Pancreas (tissue), 10 donors: ENCODE results near the gene MBTD1. TPM values are rescaled to one million over a fixed set of nuclear protein-coding genes. Genes with fewer than 3 reads are reported as not detected.
"Not testable (repeated sequence)": the region's sequence is repeated elsewhere in the genome, so short reads cannot be mapped to it uniquely, and the experiment has no call there.

Experiments used
- ATAC-seq, 4 donors: fragments of 200-7000 bp; cut with Tn5 transposase; one replicate each; pipeline versions ENCODE4 v1.8.0 to v1.9.1; 2020; ENCODE audit warnings: mild to moderate bottlenecking in 4 of 4, moderate library complexity in 4 of 4
- DNase-seq, 6 donors: peaks; one replicate each; pipeline ENCODE4 v3.0.0-alpha.2; 2020
- FAIRE-seq: peaks from 2 replicates; lab custom pipeline; 2012; peaks lifted over from hg19 to GRCh38; lab: Jason Lieb, UNC
- H3K27ac ChIP-seq, 4 donors: fragments of 200-600 bp; sonication (generic); 1 replicate in 3 of 4; 2 replicates in 1 of 4; pipeline versions ENCODE4 v1.5.0 to v1.8.0; 2020
- H3K27me3 ChIP-seq, 4 donors: fragments of 200-600 bp; one replicate each; pipeline ENCODE4 v1.8.0; 2021
- H3K36me3 ChIP-seq, 3 donors: fragments of 200-600 bp; sonication (generic) in 1 of 3; one replicate each; pipeline versions ENCODE4 v1.5.0 to v1.8.0; 2020 to 2021
- H3K4me1 ChIP-seq, 3 donors: fragments of 200-600 bp; one replicate each; pipeline ENCODE4 v1.8.0; 2021
- H3K4me3 ChIP-seq, 4 donors: fragments of 200-600 bp; sonication (generic) in 2 of 4; one replicate each; pipeline versions ENCODE4 v1.5.0 to v1.8.0; 2020 to 2021
- H3K9me3 ChIP-seq, 4 donors: fragments of 200-600 bp; one replicate each; pipeline ENCODE4 v1.8.0; 2021
- CTCF ChIP-seq, 4 donors: fragments of 200-600 bp; sonication (generic) in 3 of 4; IDR thresholded peaks; one replicate each; pipeline versions ENCODE4 v1.5.0 to v1.8.0; 2021; ENCODE audit warnings: antibody characterized with exemption in 4 of 4
- WGBS, 2 donors: extraction: QIAGEN DNeasy Blood & Tissue Kit; methylation state at CpG; one replicate each; pipeline ENCODE4 v1.1.7; 2013; 5-methylcytosine and 5-hydroxymethylcytosine counted together
- intact Hi-C, 3 donors: fragments of 100-400 bp; cut with DNase I; formaldehyde crosslinking; loops; one replicate each; pipeline versions ENCODE4 v1.11.1 to v1.14.2; 2022
- polyA plus RNA-seq, 2 donors: library from polyadenylated mRNA; stranded (reverse); fragments of 200-250 nt; gene quantifications; one replicate each; pipeline ENCODE4 v1.2.3, GENCODE V29; 2013
- total RNA-seq, 6 donors: library from RNA; stranded (reverse); fragmentation: NEBNext Ultra II Directional in 4 of 6; extraction: Animal tissue kit (Norgen Biotek cat#: 25700) in 4 of 6; gene quantifications; one replicate each; pipeline versions ENCODE4 v1.2.1 to v1.2.4, GENCODE V29; 2021 to 2023
- donor health status: healthy with polysubstance abuse.
- donor health status: DM: no; HTN: no; CAD: no; lungs with moderate emphysema.
- donor health status: DM: no; HTN: no; CAD: no.
- donor health status: control.
- donor health status: control.
- donor health status: Bipolar disorder and iron deficiency.
- donor health status: DM: yes; HTN: yes; CAD: no.
- donor health status: DM: no; HTN: no; CAD: no.
- donor health status: DM: no; HTN: no; CAD: no.
- donor health status: DM: yes; HTN: yes; CAD: no.

Gene MBTD1
- total and polyA plus RNA-seq, 8 donors = 5.6 to 12.6 (median 7.8) TPM

DNA sequence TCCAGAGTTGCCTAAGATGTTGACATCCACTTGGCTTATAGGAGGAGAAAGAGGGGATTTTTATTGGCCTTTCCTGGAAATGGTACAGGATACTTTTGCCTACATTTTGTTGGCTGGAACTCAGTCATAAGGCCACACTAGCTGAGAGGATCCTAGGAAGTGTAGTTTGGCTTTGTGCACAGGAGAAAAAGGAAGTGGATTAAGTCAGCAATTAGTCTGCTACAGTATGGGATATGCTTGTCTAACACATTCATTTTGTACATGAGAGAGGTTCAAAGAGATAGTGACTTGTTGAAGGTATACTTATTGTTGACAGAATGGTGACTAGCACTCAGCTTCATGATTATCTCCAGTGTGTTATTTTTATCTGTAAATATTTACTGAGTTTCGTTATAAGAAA, 10.8 kb upstream of the MBTD1 start:
- H3K4me1 ChIP-seq = peaks cover 0 to 6% (median 0%) of the 10 kb centered on the region in 3 donors
- no peak overlapping the region for H3K4me3 ChIP-seq
- no peak for FAIRE-seq
- no peak for DNase-seq
- H3K27ac ChIP-seq = no peak overlapping the region
- no peaks in the 10 kb centered on the region for H3K27me3 ChIP-seq
- no peaks in the 10 kb centered on the region for H3K9me3 ChIP-seq
- no peak for TF ChIP-seq CTCF (IDR thresholded peaks at IDR 0.05)
- H3K36me3 ChIP-seq = peaks cover 0 to 16% (median 11%) of the 10 kb centered on the region in 3 donors
- intact Hi-C loops = no loop called here
- 29% methylated on average over 1 of the region's 1 CpG for WGBS, 2 donors
- no peak for ATAC-seq

DNA sequence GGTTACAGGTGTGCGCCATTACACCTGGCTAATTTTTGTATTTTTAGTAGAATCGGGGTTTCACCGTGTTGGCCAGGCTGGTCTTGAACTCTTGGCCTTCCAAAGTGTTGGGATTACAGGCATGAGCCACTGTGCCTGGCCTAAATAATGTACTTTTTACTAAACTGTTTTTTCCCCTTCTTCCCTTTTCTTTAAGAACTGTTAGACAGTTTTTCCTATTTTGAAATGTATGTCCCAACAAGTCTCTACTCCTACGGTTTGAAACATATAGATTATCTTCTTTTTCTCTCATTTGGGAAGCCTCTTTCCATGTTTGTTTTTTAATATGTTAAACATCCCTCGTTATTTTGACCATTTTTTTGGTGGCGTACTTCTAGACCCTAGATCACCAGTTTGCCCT, 10.1 kb upstream of the MBTD1 start:
- intact Hi-C loops = no loop called here
- no peak overlapping the region for H3K4me3 ChIP-seq
- WGBS, 2 donors = 92 to 94% methylated on average over 6 of the region's 6 CpGs
- no peaks in the 10 kb centered on the region for H3K9me3 ChIP-seq
- no peak for TF ChIP-seq CTCF (IDR thresholded peaks at IDR 0.05)
- DNase-seq (no peak), FAIRE-seq (no peak), ATAC-seq (no peak)
- no peaks in the 10 kb centered on the region for H3K27me3 ChIP-seq
- H3K4me1 ChIP-seq = peaks cover 0 to 6% (median 0%) of the 10 kb centered on the region in 3 donors
- peaks cover 0 to 14% (median 13%) of the 10 kb centered on the region in 3 donors for H3K36me3 ChIP-seq
- no peak overlapping the region for H3K27ac ChIP-seq

- intact Hi-C loops, DNase-seq, H3K4me3 ChIP-seq, H3K27me3 ChIP-seq, ATAC-seq, FAIRE-seq, H3K4me1 ChIP-seq, H3K27ac ChIP-seq, H3K9me3 ChIP-seq: not testable (repeated sequence)
- 71 to 73% methylated on average over 4 of the region's 4 CpGs for WGBS, 2 donors
- peaks cover 0 to 13% (median 6%) of the 10 kb centered on the region in 3 donors for H3K36me3 ChIP-seq
Measured at GRCh38 chr17:51264466-51264865, 4.6 kb upstream of the MBTD1 start.

DNA sequence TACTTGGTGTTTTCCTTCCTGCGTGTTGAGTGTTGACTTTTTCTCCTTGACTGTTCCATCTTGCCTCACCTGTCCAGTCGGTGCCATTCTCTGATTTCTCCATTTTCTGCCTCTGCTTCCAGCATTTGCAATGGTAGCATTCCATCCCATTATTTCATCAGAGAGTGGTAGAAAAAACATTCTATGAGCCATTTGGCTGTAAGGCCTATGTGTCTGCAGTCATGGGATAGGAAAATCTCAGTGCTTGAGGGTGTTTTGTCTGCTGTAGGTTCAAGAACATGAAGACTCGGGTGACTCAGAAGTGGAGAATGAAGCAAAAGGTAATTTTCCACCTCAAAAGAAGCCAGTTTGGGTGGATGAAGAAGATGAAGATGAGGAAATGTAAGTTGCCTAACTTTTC, 3.2 kb upstream of the MBTD1 start:
- intact Hi-C loops = no loop called here
- FAIRE-seq (no peak), ATAC-seq (no peak), DNase-seq (no peak)
- Histone ChIP-seq H3K36me3 (peaks cover 0 to 7% (median 6%) of the 10 kb centered on the region in 3 donors), H3K27ac (no peak overlapping the region), H3K4me1 (peaks cover 0 to 22% (median 9%) of the 10 kb centered on the region in 3 donors), H3K27me3 (no peaks in the 10 kb centered on the region), H3K4me3 (no peak overlapping the region), H3K9me3 (no peaks in the 10 kb centered on the region)
- TF ChIP-seq CTCF (IDR thresholded peaks at IDR 0.05) = no peak
- 89 to 93% methylated on average over 3 of the region's 3 CpGs for WGBS, 2 donors

DNA sequence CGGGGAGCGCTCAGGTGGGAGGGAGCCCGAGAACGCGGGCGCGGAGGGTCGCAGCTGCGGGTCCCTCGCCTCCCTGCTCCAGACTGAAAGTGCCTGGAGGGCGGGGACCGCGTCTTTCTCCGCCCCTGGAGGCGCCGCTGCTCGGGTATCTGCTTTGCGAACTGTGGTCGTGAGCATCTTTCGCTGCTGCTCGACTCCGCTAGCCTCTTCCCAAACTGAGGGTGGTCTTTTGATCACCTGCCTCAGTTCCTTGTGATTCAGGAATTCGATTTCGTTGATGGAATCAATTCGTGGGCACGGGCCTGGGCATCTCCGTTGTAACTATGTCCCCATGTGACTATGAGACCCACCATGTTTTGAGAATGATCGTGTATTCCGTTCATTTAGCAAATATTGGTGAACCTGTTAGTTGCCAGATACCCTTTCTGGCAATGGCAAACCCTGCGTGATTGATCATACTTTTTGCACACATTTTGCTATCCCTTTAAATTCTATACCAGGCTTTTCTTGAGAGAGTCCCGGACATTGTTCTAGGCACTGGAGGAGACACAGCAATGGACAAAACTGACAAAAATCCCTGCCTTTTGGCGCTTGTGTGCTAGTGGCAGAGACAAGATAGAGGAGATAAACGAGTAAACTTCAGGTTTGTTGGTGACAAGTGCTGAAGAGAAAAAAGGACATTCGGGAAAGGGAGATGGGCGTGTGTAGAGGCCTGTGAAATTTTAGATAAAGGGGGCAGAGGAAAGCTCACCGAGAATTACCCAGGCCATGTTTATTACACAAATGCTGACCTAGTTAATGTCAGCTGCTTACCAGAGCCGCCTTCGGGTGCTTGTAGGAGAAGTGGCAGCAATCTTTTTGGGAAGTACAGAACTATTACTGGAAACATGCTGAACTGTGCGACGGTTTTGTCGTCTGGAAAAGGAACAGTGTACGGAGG, 1.4 kb upstream of the MBTD1 start:
- no peak for TF ChIP-seq CTCF (IDR thresholded peaks at IDR 0.05)
- DNase-seq (no peak), ATAC-seq (no peak), FAIRE-seq (no peak)
- H3K4me1 ChIP-seq = peaks cover 7 to 34% (median 25%) of the 10 kb centered on the region in 3 donors
- peaks cover 0 to 6% (median 0%) of the 10 kb centered on the region in 3 donors for H3K36me3 ChIP-seq
- intact Hi-C loops = no loop called here
- H3K27me3 ChIP-seq = no peaks in the 10 kb centered on the region
- H3K27ac ChIP-seq = peak overlapping the region; percentile 94 to 98 (median 97)
- H3K9me3 ChIP-seq = no peaks in the 10 kb centered on the region
- WGBS, 2 donors = 5 to 12% methylated on average over 27 to 42 of the region's 42 CpGs
- peak overlapping the region; percentile 76 to 91 (median 88) for H3K4me3 ChIP-seq
